Thoracic aorta endothelial cell (primary cell): ENCODE data around the gene MCOLN1. TPM values are rescaled to one million over a fixed set of nuclear protein-coding genes. Genes with fewer than 3 reads are reported as not detected.

Experiments used
- small RNA-seq: library from RNA; depleted of rRNA; stranded (forward); fragments of <200 nt; gene quantifications from one replicate; pipeline ENCODE3, GENCODE V24; 2012
- total RNA-seq: library from RNA; depleted of rRNA; stranded (reverse); fragments of >200 nt; gene quantifications from 2 replicates; pipeline ENCODE4 v1.2.3, GENCODE V29; 2012

Gene MCOLN1
- total RNA-seq, result 6.3 and 7.0 TPM in 2 replicates

DNA sequence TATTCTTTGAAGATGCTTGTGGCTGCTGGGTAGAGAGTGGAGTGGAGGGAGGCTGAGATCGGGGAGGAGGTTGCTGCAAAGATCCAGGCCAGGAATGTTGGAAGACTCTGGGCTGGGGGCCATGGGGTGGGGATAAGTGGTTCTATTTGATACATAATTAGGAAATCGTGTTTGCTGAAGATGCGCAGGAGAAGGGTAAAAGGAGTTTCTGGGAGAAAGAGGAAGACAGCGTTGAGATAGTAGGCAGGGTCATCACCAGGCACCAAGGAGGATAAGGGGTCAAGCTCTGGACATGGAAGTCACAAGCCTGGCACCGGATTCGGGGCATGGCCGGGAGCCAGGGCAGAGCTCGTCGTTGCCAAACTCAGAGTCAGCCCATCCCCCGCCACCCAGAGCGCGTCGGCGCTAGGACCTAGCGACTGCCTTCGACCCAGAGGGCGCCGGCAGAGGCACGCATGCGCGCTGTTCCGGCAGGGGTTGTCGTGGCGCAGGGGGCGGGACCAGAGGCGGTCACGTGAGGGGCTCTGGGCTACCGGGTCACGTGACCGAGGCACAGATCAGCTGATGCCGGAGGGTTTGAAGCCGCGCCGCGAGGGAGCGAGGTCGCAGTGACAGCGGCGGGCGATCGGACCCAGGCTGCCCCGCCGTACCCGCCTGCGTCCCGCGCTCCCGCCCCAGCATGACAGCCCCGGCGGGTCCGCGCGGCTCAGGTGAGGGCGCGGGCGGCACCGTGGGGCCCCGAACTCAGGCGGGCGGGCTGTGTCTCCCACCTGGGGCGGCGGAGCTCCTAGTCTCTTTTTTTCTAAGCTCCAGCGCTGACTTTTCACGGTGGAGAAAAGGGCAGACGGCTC is at the start of gene MCOLN1:
Gene MCOLN1, plus strand, starts transcription at position 553 of the 851 bp plus-strand sequence. Its CDS starts 127 bp downstream, at position 680.

DNA sequence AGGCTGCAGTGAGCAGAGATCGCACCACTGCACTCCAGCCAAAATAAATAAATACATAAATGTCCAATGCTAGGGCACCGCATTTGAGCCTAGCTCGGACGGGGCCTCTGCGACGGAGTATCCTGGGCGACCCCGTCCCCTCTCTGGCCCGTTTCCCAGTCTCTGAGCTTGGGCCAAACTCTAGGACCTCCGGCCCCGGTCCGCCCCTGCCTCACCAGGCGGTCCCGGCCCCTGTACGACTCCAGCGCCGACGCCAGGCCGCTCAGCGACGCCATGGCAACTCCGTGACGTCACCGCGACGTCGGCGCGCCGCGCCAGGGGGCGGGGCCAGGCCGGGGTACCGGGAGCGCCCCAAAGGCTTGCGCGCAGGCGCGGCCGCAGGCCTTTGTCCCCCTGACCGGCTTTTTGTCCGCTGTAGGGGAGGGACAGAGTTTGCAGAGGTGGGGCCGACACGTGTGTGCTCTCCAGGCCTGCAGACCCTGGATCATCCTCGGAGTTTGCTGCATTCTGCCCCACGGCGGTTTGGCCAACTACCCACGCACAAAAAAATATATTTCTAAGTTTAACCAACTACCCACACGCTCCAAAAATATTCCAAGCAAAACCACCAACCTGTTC is 33.6 kb upstream of the MCOLN1 start, which contains the start of gene PEX11G:
Gene PEX11G, minus strand, starts transcription at position 300 of the 618 bp plus-strand sequence. Its CDS starts 25 bp downstream, at position 275.

DNA sequence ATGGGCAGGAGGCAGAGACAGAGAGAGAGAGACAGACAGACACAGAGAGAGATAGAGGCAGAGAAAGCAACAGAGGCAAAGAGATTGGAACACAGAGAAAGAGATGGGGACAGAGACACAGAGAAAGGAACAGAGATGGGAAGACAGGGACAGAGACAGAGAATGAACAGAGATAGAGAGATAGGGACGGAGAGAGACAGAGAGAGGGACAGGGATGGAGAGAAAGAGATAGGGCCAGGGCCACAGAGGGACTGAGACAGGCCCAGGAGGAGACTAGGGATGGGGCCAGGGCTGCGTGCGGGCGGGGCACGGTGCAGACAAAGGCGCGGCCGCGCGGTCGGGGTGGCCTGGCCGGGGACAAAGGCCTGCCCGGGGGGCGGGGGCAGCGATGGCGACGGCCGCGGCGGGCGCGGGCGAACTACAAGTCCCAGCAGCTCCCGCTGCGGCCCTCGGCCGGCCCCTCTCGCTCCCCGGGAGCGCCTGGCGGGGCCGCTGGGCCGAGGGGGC is 6.7 kb upstream of the MCOLN1 start, which contains the start of gene ZNF358:
Gene ZNF358, plus strand, starts transcription at position 459 of the 507 bp plus-strand sequence. CDS start 3,140 bp downstream, outside the sequence.

DNA sequence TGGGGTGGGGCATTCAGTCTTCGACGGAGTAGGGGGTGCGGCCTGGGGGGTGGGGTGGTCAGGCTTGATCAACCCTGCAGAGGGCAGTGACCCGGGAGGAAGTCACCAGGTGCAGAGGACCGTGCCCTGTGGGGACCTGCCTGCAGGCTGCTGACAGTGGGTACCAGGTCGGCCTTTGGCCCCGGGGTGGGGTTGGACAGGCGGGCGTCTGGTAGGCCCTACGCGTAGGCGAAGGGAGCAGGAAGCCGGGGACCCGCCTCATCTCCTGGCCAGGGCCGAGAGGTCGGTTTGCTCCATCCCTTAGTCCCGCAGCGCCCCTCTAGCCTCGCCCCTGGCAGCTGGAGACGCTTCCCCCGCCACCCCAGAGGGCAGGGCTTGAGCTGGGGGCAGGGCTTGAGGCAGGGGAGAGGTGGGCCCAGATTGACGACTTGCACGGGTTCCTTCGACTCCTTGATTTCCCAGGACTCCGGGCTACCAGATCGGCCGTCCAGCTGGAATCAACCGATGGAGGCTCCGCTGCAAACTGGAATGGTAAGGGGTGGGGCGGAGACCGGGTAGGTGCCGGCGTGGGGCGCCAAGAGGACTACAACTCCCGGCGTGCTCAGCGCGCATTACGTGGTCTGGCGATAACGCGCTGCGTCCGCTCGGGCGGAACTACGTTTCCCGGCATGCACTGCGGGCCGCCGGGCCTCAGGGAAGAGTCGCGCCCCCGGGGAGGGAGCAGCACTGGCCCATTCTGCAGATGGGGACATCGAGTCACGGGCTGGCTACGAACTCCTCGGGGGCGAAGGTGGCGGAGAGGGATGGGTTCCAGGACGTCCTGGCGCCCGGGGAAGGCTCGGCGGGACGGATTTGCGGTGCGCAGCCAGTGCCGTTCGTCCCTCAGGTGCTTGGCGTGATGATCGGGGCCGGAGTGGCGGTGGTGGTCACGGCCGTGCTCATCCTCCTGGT is 12.9 kb downstream of the MCOLN1 start, which contains the start of gene PNPLA6:
Gene PNPLA6, plus strand, starts transcription at position 671 of the 951 bp plus-strand sequence. Its CDS starts 72 bp downstream, at position 743.

Small RNAs within 50 kb of the gene (small RNA-seq; reads per million reads assigned to genes)
- gene AC008878.2, result not detected

Other genes with a start within 250 kb of the MCOLN1 start
- gene INSR, start 228.2 kb upstream of the MCOLN1 start, total RNA-seq, result 22.6 and 26.0 TPM in 2 replicates
- 23.0 and 33.3 TPM in 2 replicates for gene ARHGEF18, start 173.7 kb upstream of the MCOLN1 start, total RNA-seq
- gene PEX11G, start 33.6 kb upstream of the MCOLN1 start, total RNA-seq, result 1.1 and 2.1 TPM in 2 replicates
- 27.0 and 32.0 TPM in 2 replicates for gene ZNF358, start 6.5 kb upstream of the MCOLN1 start, total RNA-seq
- gene PNPLA6, start 13.1 kb downstream of the MCOLN1 start, total RNA-seq, result 110 and 122 TPM in 2 replicates
- 0.07 and 0.13 TPM in 2 replicates for gene CAMSAP3, start 73.2 kb downstream of the MCOLN1 start, total RNA-seq
- 28.7 and 36.0 TPM in 2 replicates for gene XAB2, start 106.9 kb downstream of the MCOLN1 start, total RNA-seq
- 9.0 and 13.8 TPM in 2 replicates for gene PET100, start 107.2 kb downstream of the MCOLN1 start, total RNA-seq
- not detected in 2 replicates for gene PCP2, start 111.1 kb downstream of the MCOLN1 start, total RNA-seq
- gene STXBP2, start 114.5 kb downstream of the MCOLN1 start, total RNA-seq, result 32.9 and 44.8 TPM in 2 replicates
- gene RETN, start 146.4 kb downstream of the MCOLN1 start, total RNA-seq, result not detected in 2 replicates
- gene MCEMP1, start 154.5 kb downstream of the MCOLN1 start, total RNA-seq, result not detected in 2 replicates
- 49.9 and 56.1 TPM in 2 replicates for gene TRAPPC5, start 158.2 kb downstream of the MCOLN1 start, total RNA-seq
- not detected in 2 replicates for gene FCER2, start 179.5 kb downstream of the MCOLN1 start, total RNA-seq
- not detected in 2 replicates for gene CLEC4G, start 209.5 kb downstream of the MCOLN1 start, total RNA-seq
- gene CD209, start 224.9 kb downstream of the MCOLN1 start, total RNA-seq, result not detected in 2 replicates
- not detected in 2 replicates for gene CLEC4M, start 240.6 kb downstream of the MCOLN1 start, total RNA-seq